GM19463 (cell line): ENCODE data around the gene MCM3AP.
A peak's percentile ranks its signal among the peaks of the same experiment; 100 is the strongest.
"Not testable (repeated sequence)": the region's sequence is repeated elsewhere in the genome, so short reads cannot be mapped to it uniquely, and the experiment has no call there.

Source experiments
- ATAC-seq: cut with Tn5 transposase; IDR thresholded peaks from one replicate; pipeline ENCODE4 v1.9.1; 2021; ENCODE audit warnings: mild to moderate bottlenecking, moderate library complexity; ENCODE audit not compliant: unreplicated experiment

The MCM3AP gene

DNA sequence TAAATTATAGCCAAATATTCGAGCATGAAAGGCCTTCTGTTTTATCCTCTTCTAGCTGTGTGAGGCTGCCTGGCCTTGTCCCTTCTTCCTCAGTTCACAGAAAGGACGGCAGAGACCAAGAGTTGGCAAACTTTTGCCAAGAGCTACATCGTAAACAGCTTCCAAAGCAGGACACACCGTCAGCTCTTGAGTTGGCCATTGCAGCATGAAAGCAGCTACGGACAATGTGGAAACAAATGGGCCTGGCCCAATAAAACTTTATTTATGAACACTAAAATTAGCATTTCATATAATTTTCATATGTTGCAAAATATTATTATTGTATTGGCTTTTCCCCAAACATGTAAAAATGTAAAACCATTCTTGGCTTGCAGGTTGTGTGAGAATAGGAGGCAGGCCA is 27.5 kb upstream of the MCM3AP start:
- ATAC-seq, result no peak

DNA sequence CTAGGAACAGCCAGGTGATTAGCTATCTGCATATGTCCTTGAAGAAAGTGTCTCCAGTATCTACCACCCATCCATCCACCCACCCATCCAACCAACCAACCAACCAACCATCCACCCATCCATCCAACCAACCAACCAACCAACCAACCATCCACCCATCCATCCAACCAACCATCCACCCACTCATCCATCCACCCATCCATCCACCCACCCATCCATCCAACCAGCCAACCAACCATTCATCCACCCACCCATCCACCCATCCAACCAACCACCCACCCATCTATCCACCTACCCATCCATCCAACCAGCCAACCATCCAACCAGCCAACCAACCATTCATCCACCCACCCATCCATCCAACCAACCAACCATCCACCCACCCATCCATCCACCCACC is 26.2 kb upstream of the MCM3AP start:
- ATAC-seq, result no peak

DNA sequence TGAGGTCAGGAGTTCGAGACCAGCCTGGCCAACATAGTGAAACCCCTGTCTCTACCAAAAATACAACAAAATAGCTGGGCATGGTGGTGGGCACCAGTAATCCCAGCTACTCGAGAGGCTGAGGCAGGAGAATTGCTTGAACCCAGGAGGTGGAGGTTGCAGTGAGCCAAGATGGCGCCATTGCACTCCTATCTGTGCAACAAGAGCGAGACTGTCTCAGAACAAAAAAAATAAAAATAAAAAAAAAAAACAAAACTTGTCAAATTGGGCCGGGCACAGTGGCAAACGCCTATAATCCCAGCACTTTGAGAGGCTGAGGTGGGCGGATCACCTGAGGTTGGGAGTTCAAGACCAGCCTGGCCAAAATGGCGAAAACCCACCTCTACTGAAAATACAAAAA is 24.8 kb upstream of the MCM3AP start:
- ATAC-seq, result not testable (repeated sequence)

DNA sequence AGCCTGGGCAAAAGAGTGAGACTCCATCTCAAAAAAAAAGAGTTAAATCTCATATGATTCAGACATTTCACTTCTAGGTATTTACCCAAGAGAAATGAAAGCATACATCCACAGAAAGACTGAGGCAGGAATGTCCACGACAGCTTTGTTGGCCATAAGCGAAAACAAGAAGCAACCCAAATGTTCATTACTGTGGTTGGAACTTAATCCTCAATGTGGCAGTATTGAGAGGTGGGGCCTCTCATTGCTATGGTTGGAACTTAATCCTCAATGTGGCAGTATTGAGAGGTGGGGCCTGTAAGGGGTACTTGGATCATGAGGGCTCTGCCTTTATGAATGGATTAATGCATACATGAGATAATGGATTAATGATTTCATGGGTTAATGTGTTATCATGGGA is 23.0 kb upstream of the MCM3AP start:
- ATAC-seq, result no peak

DNA sequence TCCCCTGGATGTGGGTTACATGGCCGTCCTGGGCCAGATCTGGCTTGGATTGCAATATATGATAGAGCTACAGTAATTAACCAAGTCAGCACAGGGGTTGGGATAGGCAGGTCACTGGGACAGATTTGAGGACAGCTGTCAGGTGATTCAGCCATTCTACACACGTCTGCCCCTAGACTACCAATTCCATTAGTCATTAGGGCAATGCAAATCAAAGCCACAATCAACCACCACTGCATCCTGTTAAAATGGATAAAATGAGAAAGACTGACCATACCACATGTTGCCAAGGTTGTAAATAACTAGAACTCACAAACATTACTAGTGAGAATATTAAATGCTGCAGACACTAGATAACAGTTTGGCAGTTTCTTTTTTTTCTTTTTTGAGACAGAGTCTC is 22.2 kb upstream of the MCM3AP start:
- ATAC-seq, result no peak

DNA sequence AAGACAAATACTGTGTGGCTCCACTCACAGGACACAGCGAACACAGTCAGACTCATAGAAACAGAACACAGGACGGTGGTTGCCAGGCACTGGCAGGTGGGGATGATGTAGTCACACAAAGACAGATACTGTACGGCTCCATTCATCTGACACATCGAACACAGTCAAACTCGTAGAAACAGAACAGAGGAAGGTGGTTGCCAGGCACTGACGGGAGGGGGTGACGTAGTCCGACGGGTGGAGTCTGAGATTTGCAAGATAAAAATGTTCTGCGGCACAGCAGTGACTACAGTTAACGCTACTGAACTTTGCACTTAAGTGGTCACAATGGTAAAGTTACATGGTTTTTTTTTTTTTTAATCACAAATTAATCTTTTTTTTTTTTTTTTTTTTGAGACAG is 19.5 kb upstream of the MCM3AP start:
- ATAC-seq, result no peak

DNA sequence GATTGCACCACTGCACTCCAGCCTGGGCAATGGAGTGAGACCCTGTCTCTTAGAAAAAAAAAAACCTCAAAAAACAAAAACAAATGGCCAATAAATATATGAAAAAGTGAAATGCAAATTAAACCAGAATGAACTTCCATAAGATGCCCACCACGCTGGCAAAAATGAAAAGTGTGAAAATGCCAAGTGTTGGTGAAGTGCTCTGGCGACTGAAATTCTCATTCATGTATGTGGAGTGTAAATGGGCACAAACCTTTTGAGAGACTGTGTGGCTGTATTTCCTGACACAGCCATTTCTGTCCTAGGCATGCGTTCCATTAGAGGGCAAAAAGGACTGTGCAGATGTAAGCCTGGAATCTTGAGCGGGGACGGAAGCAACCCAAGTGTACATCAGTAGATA is 19.0 kb upstream of the MCM3AP start:
- no peak for ATAC-seq

DNA sequence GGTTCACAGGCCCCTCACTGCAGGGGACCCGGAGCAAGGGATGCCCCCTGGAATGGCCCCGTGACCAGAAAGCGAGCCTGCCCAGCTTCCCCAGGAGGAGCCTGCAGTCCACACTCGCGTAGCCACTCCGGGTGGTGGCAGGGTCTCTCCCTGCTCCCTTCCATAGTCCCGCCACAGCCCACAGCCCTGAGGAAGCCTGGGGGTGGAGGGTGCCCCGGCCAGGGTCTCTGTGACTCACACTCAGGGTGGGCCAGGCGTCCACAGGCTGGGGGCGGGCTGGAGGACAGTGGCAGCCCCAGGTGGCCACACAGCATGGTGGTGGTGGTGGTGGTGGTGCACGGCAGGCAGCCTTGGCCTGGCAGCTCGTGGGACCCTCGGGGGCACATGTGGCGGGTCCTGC is 16.3 kb upstream of the MCM3AP start:
- ATAC-seq, result no peak

DNA sequence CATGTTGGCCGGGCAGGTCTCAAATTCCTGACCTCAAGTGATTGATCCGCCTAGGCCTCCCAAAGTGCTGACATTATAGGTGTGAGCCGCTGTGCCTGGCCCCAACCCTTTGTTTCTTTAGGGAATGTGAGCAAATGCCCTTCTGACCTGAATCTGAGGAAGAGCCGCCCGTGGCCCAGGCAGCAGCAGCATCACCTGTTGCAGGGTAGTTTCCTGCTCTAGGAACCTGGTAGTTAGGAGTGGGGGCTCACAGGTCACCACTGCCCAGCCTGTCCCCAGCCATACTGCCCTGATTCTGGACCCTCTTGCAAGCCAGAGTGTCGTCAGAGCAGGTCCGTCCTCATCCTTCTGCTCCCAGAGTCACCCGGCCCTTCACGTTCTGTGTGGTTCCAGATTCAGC is 13.8 kb upstream of the MCM3AP start:
- ATAC-seq, result no peak

DNA sequence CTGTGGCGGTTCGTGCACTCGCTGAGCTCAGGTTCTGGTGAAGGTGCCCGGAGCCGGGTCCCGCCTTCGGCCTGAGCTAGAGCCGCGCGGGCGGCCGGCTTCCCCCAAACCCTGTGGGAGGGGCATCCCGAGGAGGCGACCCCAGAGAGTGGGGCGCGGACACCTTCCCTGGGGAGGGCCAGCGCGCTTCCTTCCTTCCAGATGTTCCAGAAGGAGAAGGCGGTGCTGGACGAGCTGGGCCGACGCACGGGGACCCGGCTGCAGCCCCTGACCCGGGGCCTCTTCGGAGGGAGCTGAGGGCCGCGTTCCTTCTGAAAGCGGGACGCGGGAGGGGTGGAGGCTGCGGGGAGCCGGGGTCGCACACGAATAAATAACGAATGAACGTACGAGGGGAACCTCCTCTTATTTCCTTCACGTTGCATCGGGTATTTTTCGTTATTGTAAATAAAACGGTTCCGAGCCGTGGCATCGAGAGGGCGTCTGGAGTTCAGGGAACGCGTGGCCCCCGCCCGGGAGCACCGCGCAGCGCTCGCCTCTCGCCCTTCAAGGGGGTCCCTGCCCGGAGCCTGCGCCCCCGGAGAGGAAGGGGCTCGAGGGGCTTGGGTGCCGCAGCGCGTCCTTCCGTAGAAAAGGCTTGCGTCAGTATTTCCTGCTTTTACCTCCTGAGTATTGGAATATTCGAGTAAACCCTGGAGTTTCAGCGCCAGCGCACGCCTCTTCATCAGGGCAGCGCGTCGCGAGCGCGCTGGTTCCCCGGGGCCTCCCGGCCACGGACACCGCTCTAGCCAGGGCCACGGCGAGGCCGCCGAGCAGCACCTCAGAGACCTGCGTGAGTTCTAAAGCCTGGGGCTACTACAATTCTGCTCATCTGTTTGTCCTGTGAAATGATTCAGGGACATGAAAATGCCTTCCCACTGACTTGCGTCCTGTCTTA is 12.2 kb upstream of the MCM3AP start:
- no peak for ATAC-seq

DNA sequence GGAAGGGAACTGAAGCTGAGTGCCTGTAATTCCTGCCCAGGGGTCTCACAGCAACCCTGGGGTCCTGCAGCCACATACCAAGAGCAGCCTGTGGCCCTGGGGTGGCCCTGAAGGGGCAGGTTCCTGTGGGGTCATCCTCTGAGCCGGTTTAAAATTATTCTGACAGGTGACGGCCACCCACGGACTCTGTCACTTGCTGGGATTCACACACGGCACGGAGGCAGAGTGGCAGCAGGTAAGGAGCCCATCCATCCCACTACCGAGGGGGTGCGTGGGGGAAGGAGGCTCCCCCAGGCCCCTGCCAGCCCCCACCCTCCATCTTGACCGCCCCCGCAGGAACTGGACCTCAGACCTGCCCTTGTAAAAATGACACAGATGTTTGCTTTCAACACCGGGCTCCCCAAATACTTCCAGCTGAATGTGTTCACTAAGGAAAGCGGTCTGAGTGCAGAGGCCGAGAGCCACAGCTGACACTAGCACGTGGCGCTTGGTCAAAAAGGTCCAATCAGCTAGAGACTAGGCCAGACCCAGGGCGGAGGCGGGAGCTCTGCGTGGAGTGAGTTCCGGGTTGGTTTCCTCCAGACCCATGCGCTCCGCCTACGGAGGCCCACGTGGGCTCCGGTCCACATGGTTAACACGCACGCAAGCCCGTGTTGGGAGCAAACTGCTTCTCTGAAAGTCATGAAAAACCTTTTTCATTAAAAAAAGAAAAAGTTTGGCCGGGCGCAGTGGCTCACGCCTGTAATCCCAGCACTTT is 10.8 kb upstream of the MCM3AP start:
- no peak for ATAC-seq

DNA sequence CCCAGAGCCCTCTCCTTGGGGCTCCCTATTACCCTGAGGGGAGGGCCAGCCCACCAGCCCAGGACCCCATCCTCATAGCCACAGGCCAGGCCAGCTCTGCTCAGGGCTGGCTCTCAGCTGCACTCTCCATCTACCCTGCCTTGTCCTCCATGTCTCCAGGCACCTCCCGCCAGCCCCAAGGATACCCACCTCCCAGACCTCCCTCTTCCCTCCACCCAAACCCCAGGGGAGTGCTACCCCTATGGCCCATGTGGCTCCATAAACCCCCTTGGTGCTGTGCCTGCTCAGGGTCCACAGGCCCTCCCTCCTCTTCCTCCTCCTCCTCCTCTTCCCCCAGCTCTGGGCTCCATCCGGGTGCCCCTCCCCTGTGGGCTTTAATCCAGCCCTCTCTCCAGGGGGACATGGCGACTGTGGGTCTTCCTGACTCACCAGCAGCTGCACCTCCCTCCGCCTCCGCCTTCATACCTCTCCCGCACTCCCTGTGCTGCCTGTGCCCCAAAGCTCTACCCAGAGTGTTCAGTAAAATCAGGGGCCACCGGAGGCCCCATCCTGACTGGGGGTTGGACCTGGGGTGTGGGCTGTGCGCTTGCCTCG is 9.9 kb upstream of the MCM3AP start:
- no peak for ATAC-seq

DNA sequence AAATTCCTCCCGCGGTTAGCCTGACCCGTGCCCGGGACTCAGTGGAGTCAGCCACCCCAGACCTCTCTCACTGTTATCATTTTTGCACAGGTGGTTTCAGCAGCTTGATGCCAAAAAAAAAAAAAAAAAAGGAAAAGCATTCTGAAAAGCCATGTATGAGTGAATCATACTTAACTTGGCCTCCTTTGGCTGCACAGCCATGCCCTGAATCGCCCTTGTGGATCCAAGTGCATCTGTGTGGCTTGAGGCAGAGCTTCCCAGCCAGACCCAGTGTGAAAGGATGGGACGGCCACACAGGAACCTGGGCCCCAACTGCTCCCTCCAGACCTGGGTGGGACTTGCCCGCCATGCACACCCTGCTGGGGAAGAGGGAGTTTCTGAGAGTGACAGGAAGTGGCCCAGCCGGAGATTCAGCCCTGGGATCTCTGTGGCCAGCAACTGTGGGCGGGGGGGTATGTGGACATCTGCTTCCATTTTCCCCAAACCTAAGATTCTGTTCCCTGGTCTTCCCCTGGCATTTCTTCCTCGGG is 9.3 kb upstream of the MCM3AP start:
- ATAC-seq, result no peak

DNA sequence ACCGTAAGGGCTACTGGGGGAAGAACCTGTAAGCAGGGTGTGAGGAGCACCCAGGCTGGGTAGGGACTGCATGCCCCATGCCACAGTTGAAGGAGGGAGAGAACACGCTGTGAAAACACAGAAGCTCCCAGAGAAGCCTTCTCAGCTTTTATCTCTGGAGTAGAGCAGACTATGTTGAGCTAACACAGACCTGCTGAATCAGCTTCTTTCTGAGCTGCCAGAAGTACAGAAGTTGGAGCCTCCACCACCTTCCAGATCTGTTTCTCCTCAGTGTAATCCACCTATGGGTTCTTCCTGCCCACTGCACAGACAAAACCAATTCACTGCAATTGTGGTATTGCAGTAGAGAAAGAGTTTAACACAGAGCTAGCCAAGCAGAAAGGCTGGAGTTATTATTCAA is 6.2 kb upstream of the MCM3AP start:
- no peak for ATAC-seq

DNA sequence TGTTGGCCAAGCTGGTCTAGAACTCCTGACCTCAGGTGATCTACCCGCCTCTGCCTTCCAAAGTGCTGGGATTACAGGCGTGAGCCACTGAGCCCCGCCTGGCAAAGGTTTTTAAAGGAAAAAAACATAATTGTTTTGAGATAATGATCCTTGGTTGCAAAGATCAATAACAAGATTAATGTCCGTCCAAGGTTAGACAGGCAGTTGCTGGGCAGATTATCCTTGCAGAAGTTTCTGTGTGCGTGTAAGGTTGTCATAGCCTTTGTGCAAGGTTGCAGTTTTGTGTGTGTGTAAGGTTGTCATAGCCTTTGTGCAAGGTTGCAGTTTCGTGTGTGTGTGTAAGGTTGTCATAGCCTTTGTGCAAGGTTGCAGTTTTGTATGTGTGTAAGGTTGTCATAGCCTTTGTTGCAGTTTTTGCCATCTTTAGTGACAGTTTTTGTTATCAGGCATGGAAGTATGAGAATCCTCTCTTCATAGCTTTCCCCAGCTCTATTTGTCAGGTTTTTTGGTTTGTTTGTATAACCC is 4.3 kb upstream of the MCM3AP start:
- no peak for ATAC-seq

DNA sequence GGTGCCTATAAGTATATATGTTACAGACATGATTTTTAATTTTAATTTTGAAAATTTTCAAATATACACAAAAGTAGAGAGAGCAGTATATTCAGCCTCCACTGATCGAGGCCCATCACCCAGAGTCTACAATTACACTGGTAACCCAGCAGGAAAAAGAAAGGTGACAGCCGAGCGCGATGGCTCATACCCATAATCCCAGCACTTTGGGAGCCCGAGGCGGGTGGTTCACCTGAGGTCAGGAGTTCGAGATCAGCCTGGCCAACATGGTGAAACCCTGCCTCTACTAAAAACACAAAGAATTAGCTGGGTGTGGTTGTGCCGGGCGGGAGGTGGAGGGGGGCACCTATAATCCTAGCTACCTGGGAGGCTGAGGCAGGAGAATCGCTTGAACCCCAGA is 2.1 kb upstream of the MCM3AP start:
- ATAC-seq, result no peak

DNA sequence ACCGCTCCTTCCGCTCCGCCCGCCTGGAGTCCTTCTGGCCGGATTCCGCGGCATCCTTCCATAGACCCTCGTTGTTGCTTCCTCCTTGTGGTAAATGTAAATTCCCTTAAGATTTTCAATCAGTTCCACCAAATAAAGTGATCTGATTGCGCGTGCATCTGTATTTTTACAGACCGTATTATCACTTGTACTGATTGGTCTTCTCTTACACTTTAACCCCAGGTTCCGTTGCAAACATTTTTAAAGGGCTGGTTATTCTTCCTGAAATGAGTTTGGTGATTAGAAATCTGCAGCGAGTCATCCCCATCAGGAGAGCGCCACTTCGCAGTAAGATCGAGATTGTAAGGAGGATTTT is 1.2 kb upstream of the MCM3AP start:
- ATAC-seq, result no peak

DNA sequence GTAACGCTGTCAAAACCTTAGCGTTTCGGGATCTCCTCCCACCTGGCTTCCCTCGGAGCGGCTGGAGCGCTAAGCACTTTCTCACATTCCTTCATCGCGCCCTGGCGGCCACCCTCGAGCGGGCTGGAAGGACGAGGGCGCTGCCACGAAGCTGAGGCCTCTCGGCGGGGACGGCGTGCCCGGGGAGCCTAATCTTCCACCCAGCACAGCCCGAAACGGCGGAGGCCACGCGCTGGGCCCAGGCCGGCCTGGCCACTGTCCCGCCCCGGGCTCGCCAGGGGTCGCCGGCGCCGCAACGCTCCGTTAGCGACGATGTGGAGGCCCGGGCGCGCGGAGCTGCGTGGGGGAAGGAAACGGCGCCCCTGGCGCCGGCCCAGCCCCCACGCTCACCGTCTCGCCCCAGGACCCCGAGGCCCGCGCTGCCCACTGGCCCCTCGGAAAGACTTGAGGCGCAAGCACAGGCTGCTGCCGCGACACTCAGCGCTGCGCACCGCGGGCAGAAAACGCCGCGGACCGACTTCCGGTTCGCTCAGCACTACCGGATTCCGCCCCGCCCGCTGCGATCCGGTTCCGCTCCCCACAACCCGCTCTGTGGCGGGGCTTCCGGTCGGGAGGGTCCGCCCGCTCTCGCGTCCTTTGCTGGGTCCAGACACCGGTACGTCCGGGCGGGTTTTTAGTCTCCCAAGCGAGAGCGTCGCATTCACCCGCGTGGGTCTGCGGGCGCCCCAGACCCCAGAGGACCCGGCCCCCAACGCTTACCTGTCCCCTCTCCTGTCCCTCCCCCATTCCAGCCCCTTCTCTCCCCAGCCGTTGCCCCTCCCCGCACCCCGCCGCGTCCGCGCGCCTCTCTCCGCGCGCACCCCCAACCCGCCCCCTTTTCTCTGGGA is 593 bp upstream of the MCM3AP start, which contains the start of gene YBEY:
TSS of gene YBEY (plus strand) at position 582 of the 887 bp plus-strand sequence. CDS start 572 bp downstream, outside the sequence.
- peak; percentile 81 for ATAC-seq

DNA sequence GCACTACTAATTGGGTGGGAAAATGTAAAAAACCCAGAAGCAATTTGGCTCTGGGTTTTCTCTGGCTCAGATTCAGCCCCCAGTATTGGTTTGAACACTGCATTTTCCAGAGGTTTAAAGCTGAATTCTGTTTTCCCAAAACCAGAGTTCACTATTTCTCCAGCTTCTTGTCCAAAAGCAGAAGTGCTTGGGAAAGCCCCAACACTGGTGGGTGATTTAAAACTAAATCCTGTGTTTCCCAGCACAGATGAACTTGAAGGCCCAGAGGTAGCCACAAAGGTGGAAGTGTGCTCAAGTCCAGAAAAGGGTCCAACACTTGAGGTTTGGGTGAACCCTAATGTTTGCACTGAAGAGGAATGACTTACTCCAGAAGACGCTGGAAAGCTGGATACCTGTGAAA is 678 bp downstream of the MCM3AP start:
- ATAC-seq, result no peak

DNA sequence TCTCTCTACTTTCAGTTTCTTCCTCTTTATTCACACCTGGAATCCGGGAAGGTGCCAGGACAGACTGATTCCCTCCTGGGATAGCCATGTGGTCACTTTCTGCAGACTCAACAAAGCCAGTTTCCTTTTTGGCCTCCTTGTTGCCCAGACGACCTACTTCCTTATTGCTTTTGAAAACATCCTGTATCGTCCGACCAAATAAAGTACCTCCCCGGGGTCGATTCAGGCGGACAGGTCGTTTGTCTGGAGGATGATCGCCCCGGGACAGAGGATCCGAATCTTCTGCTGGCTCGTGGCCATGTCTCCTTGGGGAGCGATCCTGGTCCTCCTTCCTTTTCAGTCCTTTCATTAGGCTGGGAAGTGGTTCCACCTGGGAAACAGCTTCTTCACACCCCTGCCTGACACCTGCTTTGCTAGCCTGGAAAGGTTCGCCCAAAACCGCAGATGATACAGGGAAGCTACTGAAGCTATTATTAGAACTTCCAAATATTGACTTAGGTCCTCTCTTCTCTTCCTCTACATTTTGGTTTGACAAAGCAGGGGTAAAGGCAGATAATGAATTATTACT is 1.2 kb downstream of the MCM3AP start:
- no peak for ATAC-seq
